Osteoblast (primary cell): Measurements from ENCODE around the gene OTUD3. TPM values are rescaled to one million over a fixed set of nuclear protein-coding genes. Genes with fewer than 3 reads are reported as not detected.

Source experiments
- DNase-seq: peaks from one replicate; pipeline ENCODE4 v3.0.0; 2011; ENCODE audit warnings: low spot score, mixed read lengths; ENCODE audit not compliant: insufficient read length; ENCODE audit errors: missing footprints
- H2AFZ ChIP-seq: 2 replicates; pipeline ENCODE4 v1.6.0; 2011; ENCODE audit warnings: mild to moderate bottlenecking, low read length
- H3K27ac ChIP-seq: 2 replicates; pipeline ENCODE4 v1.5.1; 2011; ENCODE audit warnings: mild to moderate bottlenecking, low read depth, low read length, moderate library complexity
- H3K27me3 ChIP-seq: 2 replicates; pipeline ENCODE4 v1.6.0; 2012; ENCODE audit warnings: mild to moderate bottlenecking, control low read depth, inconsistent platforms, low read length, moderate library complexity; ENCODE audit not compliant: insufficient read depth
- H3K36me3 ChIP-seq: 2 replicates; pipeline ENCODE4 v1.5.1; 2011; ENCODE audit warnings: mild to moderate bottlenecking, low read length, control low read depth, moderate library complexity; ENCODE audit not compliant: insufficient read depth
- H3K4me1 ChIP-seq: 2 replicates; pipeline ENCODE4 v1.5.1; 2011; ENCODE audit warnings: mild to moderate bottlenecking, low read length, control low read depth, moderate library complexity; ENCODE audit not compliant: insufficient read depth
- H3K4me2 ChIP-seq: 2 replicates; pipeline ENCODE4 v1.6.0; 2011; ENCODE audit warnings: mild to moderate bottlenecking, low read length; ENCODE audit not compliant: insufficient read depth
- H3K4me3 ChIP-seq: fragments of 200-600 bp; sonication (generic); 3 replicates; pipeline ENCODE4 v1.5.1; 2012; ENCODE audit warnings: mild to moderate bottlenecking, low read length, inconsistent platforms; ENCODE audit not compliant: insufficient read depth
- H3K79me2 ChIP-seq: 2 replicates; pipeline ENCODE4 v1.6.0; 2012; ENCODE audit warnings: mild to moderate bottlenecking, low read length, control low read depth, inconsistent platforms; ENCODE audit not compliant: insufficient read depth
- H3K9me3 ChIP-seq: 2 replicates; pipeline ENCODE4 v1.5.1; 2011; ENCODE audit warnings: low read depth, low read length, control low read depth
- H4K20me1 ChIP-seq: 2 replicates; pipeline ENCODE4 v1.6.0; 2012; ENCODE audit warnings: mild to moderate bottlenecking, low read length, control low read depth; ENCODE audit not compliant: insufficient read depth
- total RNA-seq: library from RNA; depleted of rRNA; stranded (reverse); fragments of >200 nt; gene quantifications from 2 replicates; pipeline ENCODE4 v1.2.3, GENCODE V29; 2012
- TF ChIP-seq, protein P1 (sequence below): IDR thresholded peaks from 2 replicates; pipeline ENCODE4 v1.5.1; 2011; ENCODE audit warnings: mild to moderate bottlenecking, low read depth, low read length, moderate library complexity; ENCODE audit errors: extremely low read depth

The OTUD3 gene
- total RNA-seq, 1 donor = 4.0 TPM

DNA sequence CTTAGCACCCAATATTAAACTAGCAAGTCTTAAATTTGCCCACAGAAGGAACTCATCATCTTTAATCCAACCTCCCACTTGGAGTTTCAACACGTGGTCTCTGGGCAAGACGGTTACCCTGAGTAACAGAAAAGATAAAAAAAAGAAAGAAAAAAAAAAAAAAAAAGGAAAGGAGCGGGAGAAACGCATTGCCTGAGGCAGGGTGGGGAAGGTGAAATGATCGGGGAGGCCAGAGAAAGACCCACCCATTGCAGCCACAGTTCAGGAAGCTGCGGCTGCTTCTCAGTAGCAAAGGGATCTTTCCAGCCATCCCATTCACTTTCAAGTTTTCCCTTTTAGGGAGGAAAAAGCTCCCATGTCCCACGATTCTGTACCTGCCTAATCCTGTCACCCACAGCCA is 32.0 kb upstream of the OTUD3 start:
- Histone ChIP-seq H3K27ac (no peak overlapping the region), H3K27me3 (peaks cover 12% of the 10 kb centered on the region), H3K4me2 (no peak overlapping the region), H3K36me3 (no peaks in the 10 kb centered on the region), H4K20me1 (no peaks in the 10 kb centered on the region), H3K4me3 (no peak overlapping the region), H3K4me1 (peaks cover under 1% of the 10 kb centered on the region), H3K9me3 (no peaks in the 10 kb centered on the region), H2AFZ (no peak overlapping the region), H3K79me2 (no peaks in the 10 kb centered on the region)
- no peak for DNase-seq
- TF ChIP-seq, protein P1, sequence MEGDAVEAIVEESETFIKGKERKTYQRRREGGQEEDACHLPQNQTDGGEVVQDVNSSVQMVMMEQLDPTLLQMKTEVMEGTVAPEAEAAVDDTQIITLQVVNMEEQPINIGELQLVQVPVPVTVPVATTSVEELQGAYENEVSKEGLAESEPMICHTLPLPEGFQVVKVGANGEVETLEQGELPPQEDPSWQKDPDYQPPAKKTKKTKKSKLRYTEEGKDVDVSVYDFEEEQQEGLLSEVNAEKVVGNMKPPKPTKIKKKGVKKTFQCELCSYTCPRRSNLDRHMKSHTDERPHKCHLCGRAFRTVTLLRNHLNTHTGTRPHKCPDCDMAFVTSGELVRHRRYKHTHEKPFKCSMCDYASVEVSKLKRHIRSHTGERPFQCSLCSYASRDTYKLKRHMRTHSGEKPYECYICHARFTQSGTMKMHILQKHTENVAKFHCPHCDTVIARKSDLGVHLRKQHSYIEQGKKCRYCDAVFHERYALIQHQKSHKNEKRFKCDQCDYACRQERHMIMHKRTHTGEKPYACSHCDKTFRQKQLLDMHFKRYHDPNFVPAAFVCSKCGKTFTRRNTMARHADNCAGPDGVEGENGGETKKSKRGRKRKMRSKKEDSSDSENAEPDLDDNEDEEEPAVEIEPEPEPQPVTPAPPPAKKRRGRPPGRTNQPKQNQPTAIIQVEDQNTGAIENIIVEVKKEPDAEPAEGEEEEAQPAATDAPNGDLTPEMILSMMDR = no peak

DNA sequence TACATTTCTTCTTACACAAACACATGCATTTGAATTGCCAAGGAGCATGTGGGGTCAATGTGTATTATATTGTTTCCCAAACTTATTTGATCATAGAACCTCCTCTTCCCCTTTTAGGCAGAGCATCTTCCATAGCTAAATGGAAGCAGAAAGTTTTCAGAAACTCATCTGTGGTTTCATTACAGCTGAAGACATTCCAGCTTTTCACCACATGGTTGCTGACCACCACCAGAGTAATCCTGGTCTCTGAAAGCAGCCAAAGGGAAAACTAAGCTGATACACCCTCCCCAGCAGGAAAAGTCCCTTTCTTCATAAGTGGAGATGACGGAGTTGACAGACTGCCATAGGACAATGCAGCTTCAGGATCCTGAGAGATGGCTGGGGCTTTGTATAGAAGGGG is 30.2 kb upstream of the OTUD3 start:
- H3K4me2 ChIP-seq = no peak overlapping the region
- DNase-seq = no peak
- H3K36me3 ChIP-seq = no peaks in the 10 kb centered on the region
- no peak overlapping the region for H2AFZ ChIP-seq
- no peaks in the 10 kb centered on the region for H3K79me2 ChIP-seq
- H3K4me1 ChIP-seq = no peaks in the 10 kb centered on the region
- peaks cover 10% of the 10 kb centered on the region for H3K27me3 ChIP-seq
- H3K27ac ChIP-seq = no peak overlapping the region
- TF ChIP-seq, protein P1 = no peak
- no peaks in the 10 kb centered on the region for H4K20me1 ChIP-seq
- H3K4me3 ChIP-seq = no peak overlapping the region
- no peaks in the 10 kb centered on the region for H3K9me3 ChIP-seq

DNA sequence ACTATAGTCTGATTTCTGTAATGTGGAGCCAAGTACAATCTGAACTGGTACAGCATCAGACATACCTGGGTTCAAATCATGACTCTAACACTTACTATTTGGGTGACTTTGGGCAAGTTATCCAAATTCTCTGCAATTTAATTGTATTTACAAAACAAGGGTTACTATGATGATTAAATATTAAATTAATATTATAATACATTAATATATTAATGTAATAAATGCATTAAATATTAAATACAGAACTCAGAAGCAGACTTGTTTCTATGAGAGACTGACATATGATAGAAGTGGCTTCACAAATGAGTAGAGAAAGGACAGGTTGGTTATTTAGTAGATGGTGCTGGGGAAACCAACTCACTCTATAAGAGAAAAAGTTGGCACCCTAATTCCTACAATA is 27.3 kb upstream of the OTUD3 start:
- H3K4me2 ChIP-seq = no peak overlapping the region

DNA sequence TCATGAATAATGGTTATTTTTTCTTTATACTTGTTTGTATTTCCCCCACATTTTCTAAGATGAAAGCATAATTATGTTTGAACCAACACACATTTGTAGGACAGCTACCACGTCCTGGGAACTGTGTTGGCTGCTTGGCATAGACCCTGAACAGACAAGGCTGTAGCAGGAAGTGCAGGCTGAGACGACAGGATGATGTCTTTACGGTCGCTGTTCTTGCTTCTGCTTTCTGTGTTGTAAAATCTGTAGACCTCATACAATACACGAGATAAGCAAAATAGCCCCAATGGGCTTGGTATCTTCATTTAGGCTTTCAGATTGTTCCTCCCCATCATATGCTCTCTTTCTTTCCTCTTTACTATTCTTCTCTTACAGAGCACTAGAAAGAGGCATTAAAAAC is 23.3 kb upstream of the OTUD3 start:
- no peak overlapping the region for H3K27ac ChIP-seq
- H3K4me2 ChIP-seq = no peak overlapping the region
- H4K20me1 ChIP-seq = no peaks in the 10 kb centered on the region
- H3K9me3 ChIP-seq = no peaks in the 10 kb centered on the region
- no peaks in the 10 kb centered on the region for H3K27me3 ChIP-seq
- no peaks in the 10 kb centered on the region for H3K79me2 ChIP-seq
- DNase-seq = no peak
- TF ChIP-seq, protein P1 = no peak
- no peak overlapping the region for H3K4me3 ChIP-seq
- no peaks in the 10 kb centered on the region for H3K36me3 ChIP-seq
- no peak overlapping the region for H2AFZ ChIP-seq
- H3K4me1 ChIP-seq = peaks cover 20% of the 10 kb centered on the region

More for the DNA sequence above, 27.3 kb upstream of the OTUD3 start:
- H2AFZ ChIP-seq = no peak overlapping the region
- H3K36me3 ChIP-seq = no peaks in the 10 kb centered on the region
- no peaks in the 10 kb centered on the region for H3K9me3 ChIP-seq
- no peaks in the 10 kb centered on the region for H4K20me1 ChIP-seq
- H3K4me1 ChIP-seq = no peaks in the 10 kb centered on the region
- H3K79me2 ChIP-seq = no peaks in the 10 kb centered on the region
- TF ChIP-seq, protein P1 = no peak
- no peak overlapping the region for H3K27ac ChIP-seq
- H3K4me3 ChIP-seq = no peak overlapping the region
- no peaks in the 10 kb centered on the region for H3K27me3 ChIP-seq
- no peak for DNase-seq
